ENCODE data around the gene DSEL. TPM values are rescaled to one million over a fixed set of nuclear protein-coding genes. Genes with fewer than 3 reads are reported as not detected.
A peak's percentile ranks its signal among the peaks of the same experiment; 100 is the strongest.

The DSEL gene
- polyA plus RNA-seq (2012; ENCODE audit: missing spikeins): not detected

GRCh38 chr18:67516539-67517443 lies at the start of gene DSEL:
TSS of gene DSEL (minus strand) at chr18:67516720. CDS start at chr18:67514608, 2,112 bp downstream.
- TF ChIP-seq POLR2AphosphoS5 (IDR thresholded peaks at IDR 0.05; ENCODE audit: low read depth, low read length): no peak
- TF ChIP-seq POLR2A (IDR thresholded peaks at IDR 0.05; ENCODE audit: low read depth, low read length): no peak
- TF ChIP-seq TAF1 (IDR thresholded peaks at IDR 0.05; ENCODE audit: borderline replicate concordance, low read depth, low read length): no peak
- DNase-seq (ENCODE audit: insufficient read length): peak; percentile 80
- peak; percentile 67 for FAIRE-seq

- DNase-seq (ENCODE audit: insufficient read length) (no peak), FAIRE-seq (no peak)
- TF ChIP-seq POLR2A (IDR thresholded peaks at IDR 0.05; ENCODE audit: low read depth, low read length): no peak
- no peak for TF ChIP-seq POLR2AphosphoS5 (IDR thresholded peaks at IDR 0.05; ENCODE audit: low read depth, low read length)
- no peak for TF ChIP-seq TAF1 (IDR thresholded peaks at IDR 0.05; ENCODE audit: borderline replicate concordance, low read depth, low read length)
Observed at GRCh38 chr18:67553437-67553836, 36.9 kb upstream of the DSEL start.

GRCh38 chr18:67550872-67551520 lies 34.5 kb upstream of the DSEL start:
- DNase-seq (ENCODE audit: insufficient read length) (no peak), FAIRE-seq (no peak)
- TF ChIP-seq POLR2AphosphoS5 (IDR thresholded peaks at IDR 0.05; ENCODE audit: low read depth, low read length) (no peak), POLR2A (IDR thresholded peaks at IDR 0.05; ENCODE audit: low read depth, low read length) (no peak), TAF1 (IDR thresholded peaks at IDR 0.05; ENCODE audit: borderline replicate concordance, low read depth, low read length) (no peak)

DNA sequence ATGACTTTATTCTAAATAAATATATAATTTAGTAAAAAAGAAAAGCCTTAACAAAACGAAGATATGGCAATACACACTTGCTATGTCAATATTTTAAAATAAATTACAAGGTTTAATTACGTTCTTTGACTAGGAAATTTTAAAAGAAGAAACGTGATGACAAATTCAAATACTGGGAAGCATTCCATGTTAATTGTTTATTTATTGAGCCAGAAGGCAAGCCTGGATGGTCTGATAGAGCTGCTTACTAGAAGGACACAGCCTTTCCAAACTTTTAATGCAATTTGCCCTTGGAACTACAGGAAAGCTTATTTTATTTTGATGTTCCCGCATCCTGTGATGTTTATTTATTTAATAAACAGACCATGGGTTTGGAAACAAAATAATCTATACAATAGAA lies 33.4 kb upstream of the DSEL start:
- no peak for FAIRE-seq
- TF ChIP-seq POLR2A (IDR thresholded peaks at IDR 0.05; ENCODE audit: low read depth, low read length) (no peak), POLR2AphosphoS5 (IDR thresholded peaks at IDR 0.05; ENCODE audit: low read depth, low read length) (no peak), TAF1 (IDR thresholded peaks at IDR 0.05; ENCODE audit: borderline replicate concordance, low read depth, low read length) (no peak)
- DNase-seq (ENCODE audit: insufficient read length): no peak

DNA sequence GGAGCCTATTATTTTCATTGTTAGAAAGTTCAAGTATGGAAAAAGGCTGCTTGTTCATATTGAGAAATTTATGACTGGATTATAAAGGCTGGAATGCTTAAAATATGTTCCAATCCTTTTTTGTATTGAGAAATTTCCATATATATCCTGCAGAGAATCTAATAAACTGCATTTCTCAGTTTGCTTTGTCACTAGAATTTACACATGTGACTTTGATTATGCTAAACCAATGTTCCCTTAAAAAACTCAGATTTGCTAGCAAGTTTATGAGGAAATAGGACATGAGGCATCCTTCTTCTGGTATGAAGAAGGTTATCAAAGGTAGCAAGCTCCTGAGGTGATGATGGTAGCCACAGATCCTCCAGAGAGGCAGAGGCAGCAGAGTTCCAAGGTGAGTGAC lies 29.2 kb upstream of the DSEL start:
- FAIRE-seq (no peak), DNase-seq (ENCODE audit: insufficient read length) (no peak)
- no peak for TF ChIP-seq TAF1 (IDR thresholded peaks at IDR 0.05; ENCODE audit: borderline replicate concordance, low read depth, low read length)
- TF ChIP-seq POLR2AphosphoS5 (IDR thresholded peaks at IDR 0.05; ENCODE audit: low read depth, low read length): no peak
- no peak for TF ChIP-seq POLR2A (IDR thresholded peaks at IDR 0.05; ENCODE audit: low read depth, low read length)

DNA sequence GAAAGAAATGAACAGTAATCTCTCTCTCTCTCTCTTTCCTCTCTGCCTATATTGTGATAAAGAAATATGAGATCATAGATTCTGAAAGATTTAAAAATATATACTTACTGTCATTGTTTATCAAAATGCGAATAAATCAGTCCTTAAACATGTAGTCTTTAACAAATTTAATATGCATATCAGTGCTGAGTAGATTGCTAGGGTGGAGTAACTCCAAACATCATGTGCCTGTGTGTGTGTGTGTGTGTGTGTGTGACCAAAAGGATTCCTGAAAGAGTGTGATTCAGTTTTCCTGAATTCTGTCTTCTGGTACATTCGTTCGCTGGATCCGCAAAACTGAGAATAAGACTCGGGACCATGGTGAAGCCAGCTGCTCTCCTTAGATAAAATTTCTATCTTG lies 24.0 kb upstream of the DSEL start:
- no peak for TF ChIP-seq POLR2A (IDR thresholded peaks at IDR 0.05; ENCODE audit: low read depth, low read length)
- FAIRE-seq (no peak), DNase-seq (ENCODE audit: insufficient read length) (no peak)

GRCh38 chr18:67531929-67532328 lies 15.4 kb upstream of the DSEL start:
- FAIRE-seq: no peak
- TF ChIP-seq POLR2AphosphoS5 (IDR thresholded peaks at IDR 0.05; ENCODE audit: low read depth, low read length) (no peak), POLR2A (IDR thresholded peaks at IDR 0.05; ENCODE audit: low read depth, low read length) (no peak), TAF1 (IDR thresholded peaks at IDR 0.05; ENCODE audit: borderline replicate concordance, low read depth, low read length) (no peak)
- no peak for DNase-seq (ENCODE audit: insufficient read length)

DNA sequence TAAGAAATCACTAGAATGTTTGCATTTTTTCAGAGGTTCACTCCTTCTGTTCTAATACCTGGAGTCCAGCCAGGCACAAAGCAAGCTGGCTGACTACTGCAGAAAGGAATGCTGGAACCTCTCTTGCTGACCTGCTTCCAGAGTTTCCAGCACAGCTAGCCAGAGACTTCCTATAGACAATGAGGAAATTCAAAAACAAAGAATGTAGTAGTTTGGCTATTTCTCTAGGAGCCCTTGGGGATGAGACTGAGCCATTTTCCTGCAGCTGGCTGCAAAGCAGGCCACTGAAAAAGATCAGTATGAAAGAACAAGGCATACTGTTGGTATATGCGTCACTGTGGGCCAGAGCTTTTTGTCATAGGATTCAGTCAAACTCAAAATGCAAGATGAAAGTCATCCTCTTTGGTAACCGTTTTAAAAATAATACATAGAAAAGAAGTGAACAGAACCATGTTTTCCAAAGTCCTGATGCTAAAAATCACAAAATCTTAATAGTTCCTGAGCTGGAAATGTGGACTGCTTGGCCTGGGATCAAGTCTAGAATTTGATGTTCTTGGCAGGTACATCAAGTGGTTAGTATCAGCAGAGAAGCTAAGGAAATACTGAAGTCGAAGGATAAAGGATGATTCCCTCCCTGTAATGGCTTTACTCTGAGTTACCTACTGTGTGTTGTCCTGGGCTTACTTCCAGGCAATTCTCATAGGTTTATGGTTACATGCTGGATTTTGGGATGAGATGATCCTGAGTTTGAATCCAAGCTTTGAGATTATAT lies 9.0 kb upstream of the DSEL start:
- FAIRE-seq: no peak
- TF ChIP-seq TAF1 (IDR thresholded peaks at IDR 0.05; ENCODE audit: borderline replicate concordance, low read depth, low read length) (no peak), POLR2A (IDR thresholded peaks at IDR 0.05; ENCODE audit: low read depth, low read length) (no peak), POLR2AphosphoS5 (IDR thresholded peaks at IDR 0.05; ENCODE audit: low read depth, low read length) (no peak)
- no peak for DNase-seq (ENCODE audit: insufficient read length)

DNA sequence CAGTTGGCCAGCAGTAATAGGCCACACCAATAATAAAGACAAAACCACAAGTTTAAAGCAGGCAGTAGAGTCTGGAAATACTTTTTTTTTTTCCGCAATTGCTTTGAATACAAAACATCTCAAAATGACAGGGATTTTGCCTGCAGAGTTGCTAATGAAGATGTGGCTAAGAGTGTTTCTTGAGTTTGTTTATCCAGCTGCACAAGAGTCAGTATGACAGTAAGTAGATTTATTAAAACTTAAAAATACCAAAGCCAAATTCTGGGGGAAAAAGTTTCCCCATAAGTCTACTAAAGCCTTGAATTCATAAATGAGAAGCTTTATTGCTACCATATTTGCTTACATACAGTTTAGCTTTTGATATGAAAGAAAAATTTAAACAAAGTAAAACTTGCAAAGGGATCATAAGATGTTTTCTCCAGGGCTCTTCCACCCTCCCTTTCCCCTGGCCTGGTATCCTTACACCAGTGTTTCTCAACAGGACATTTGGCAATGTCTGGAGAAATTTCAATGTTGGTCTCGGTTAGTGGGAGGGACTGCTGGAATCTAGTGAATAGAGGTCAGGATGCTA lies 3.9 kb upstream of the DSEL start:
- TF ChIP-seq TAF1 (IDR thresholded peaks at IDR 0.05; ENCODE audit: borderline replicate concordance, low read depth, low read length) (no peak), POLR2AphosphoS5 (IDR thresholded peaks at IDR 0.05; ENCODE audit: low read depth, low read length) (no peak), POLR2A (IDR thresholded peaks at IDR 0.05; ENCODE audit: low read depth, low read length) (no peak)
- DNase-seq (ENCODE audit: insufficient read length) (no peak), FAIRE-seq (no peak)

GRCh38 chr18:67519592-67519991 lies 3.1 kb upstream of the DSEL start:
- DNase-seq (ENCODE audit: insufficient read length) (no peak), FAIRE-seq (no peak)
- TF ChIP-seq TAF1 (IDR thresholded peaks at IDR 0.05; ENCODE audit: borderline replicate concordance, low read depth, low read length) (no peak), POLR2A (IDR thresholded peaks at IDR 0.05; ENCODE audit: low read depth, low read length) (no peak), POLR2AphosphoS5 (IDR thresholded peaks at IDR 0.05; ENCODE audit: low read depth, low read length) (no peak)

DNA sequence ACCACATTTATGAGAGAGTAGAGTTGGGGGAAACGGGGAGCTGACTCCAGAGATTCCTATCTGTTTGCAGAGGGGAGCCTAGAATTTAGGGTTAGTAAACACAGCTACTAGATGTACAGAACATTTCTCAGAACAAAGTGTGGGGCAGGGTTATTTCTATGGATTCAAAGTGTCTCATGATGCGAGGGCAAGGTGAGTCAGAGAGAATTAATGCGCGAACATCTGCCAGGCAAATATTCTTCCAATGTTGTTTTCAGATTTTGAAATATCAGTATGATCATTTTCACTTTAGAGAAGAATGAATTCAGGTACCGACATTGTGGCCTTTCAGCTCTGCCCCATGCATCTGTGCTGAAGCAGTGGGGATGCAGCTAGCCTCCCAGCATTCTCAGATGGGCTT lies 2.0 kb upstream of the DSEL start:
- no peak for FAIRE-seq
- DNase-seq (ENCODE audit: insufficient read length): no peak
- no peak for TF ChIP-seq POLR2A (IDR thresholded peaks at IDR 0.05; ENCODE audit: low read depth, low read length)
- TF ChIP-seq POLR2AphosphoS5 (IDR thresholded peaks at IDR 0.05; ENCODE audit: low read depth, low read length): no peak
- TF ChIP-seq TAF1 (IDR thresholded peaks at IDR 0.05; ENCODE audit: borderline replicate concordance, low read depth, low read length): no peak

All from GM12892 (cell line).